Activated CD8-positive, alpha-beta T cell treated with anti-CD3 and anti-CD28 coated beads for 36 hours (primary cell): ENCODE results near the gene NAA80. TPM values are rescaled to one million over a fixed set of nuclear protein-coding genes. Genes with fewer than 3 reads are reported as not detected.

Experiments
- ATAC-seq: fragments of 200-7000 bp; cut with Tn5 transposase; one replicate; pipeline ENCODE4 v1.10.0; 2021; ENCODE audit warnings: mild to moderate bottlenecking, moderate library complexity
- CTCF ChIA-PET: fragments of 350-600 bp; sonication (Branson Sonifier 250); formaldehyde crosslinking; loops from one replicate; lab custom pipeline; 2021; ENCODE audit warnings: antibody characterized with exemption; lab: Charles Lee
- POLR2A ChIA-PET: fragments of 350-600 bp; sonication (Branson Sonifier 250); formaldehyde crosslinking; loops from one replicate; lab custom pipeline; 2021; ENCODE audit warnings: antibody characterized with exemption; lab: Charles Lee
- DNase-seq: peaks from one replicate; pipeline ENCODE4 v3.0.0-alpha.2; 2020
- H3K27ac Mint-ChIP-seq: one replicate; pipeline ENCODE4 v1.8.0; 2021; ENCODE audit warnings: mild to moderate bottlenecking, mixed read lengths
- H3K27me3 Mint-ChIP-seq: one replicate; pipeline ENCODE4 v1.8.0; 2021; ENCODE audit warnings: mixed read lengths
- H3K36me3 Mint-ChIP-seq: one replicate; pipeline ENCODE4 v1.8.0; 2021; ENCODE audit warnings: low read depth, mixed read lengths
- H3K4me1 Mint-ChIP-seq: one replicate; pipeline ENCODE4 v1.8.0; 2021; ENCODE audit warnings: low read depth, mixed read lengths
- H3K4me3 Mint-ChIP-seq: one replicate; pipeline ENCODE4 v1.8.0; 2021; ENCODE audit warnings: mild to moderate bottlenecking, moderate library complexity, mixed read lengths
- H3K9me3 Mint-ChIP-seq: one replicate; pipeline ENCODE4 v1.8.0; 2021; ENCODE audit warnings: mixed read lengths
- CTCF ChIP-seq: fragments of 200-600 bp; IDR thresholded peaks from one replicate; pipeline ENCODE4 v1.8.0; 2022; ENCODE audit warnings: antibody characterized with exemption, mild to moderate bottlenecking
- intact Hi-C: fragments of 100-400 bp; cut with micrococcal nuclease; formaldehyde crosslinking; loops from one replicate; pipeline ENCODE4 v1.10.0; 2022
- total RNA-seq, 2 experiments: library from RNA; stranded (reverse); gene quantifications; one replicate each; pipeline ENCODE4 v1.2.3, GENCODE V29; 2021

Gene NAA80
- total RNA-seq, 2 experiments from 2014 or later, result 23.2 to 23.4 TPM

DNA sequence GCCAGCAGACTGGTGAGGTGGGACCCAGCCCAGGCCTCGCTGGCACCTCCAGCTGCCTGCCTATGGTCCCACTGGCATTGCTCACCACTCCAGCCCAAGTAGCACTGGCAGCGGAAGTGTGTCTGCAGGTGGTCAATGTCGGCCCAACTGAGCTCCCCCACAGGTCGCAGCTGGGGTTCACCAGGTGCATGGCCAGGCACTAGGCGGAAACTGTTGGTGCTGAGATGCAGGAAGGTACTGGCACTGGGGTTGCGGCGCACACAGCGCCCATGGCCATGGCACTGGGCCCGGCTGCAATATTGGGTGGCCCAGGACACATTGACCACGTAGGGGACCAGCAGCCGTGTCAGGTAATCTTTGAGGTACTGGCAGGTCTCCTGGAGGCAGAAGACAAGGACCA, 19.0 kb upstream of the NAA80 start:
- POLR2A ChIA-PET, result interaction anchor here (1.0 to 13.4 kb wide), 4 partner anchors 9 to 18 kb away, joined by 3 to 126 read pairs (median 4); partner anchors contain the start of genes RASSF1 and TUSC2
- no peak for ATAC-seq

GRCh38 chr3:50317300-50317699, 18.1 kb upstream of the NAA80 start:
- Mint-ChIP-seq H3K27me3 (no peaks in the 10 kb centered on the region), H3K4me3 (no peak overlapping the region), H3K27ac (no peak overlapping the region), H3K4me1 (peaks cover 36% of the 10 kb centered on the region), H3K36me3 (peaks cover 1% of the 10 kb centered on the region), H3K9me3 (no peaks in the 10 kb centered on the region)
- intact Hi-C loops, result no loop called here
- ATAC-seq, result no peak
- ChIA-PET POLR2A (interaction anchor here (0.9 to 13.4 kb wide), 3 partner anchors 11 to 167 kb away, joined by 3 to 126 read pairs (median 4); partner anchors contain the start of genes RASSF1 and TUSC2), CTCF (interaction anchor here (1.2 to 2.8 kb wide), 3 partner anchors 11 to 30 kb away, joined by 3 to 9 read pairs (median 3); partner anchors contain the start of gene TUSC2)
- no peak for DNase-seq
- TF ChIP-seq CTCF, result no peak

More for the DNA sequence above, 19.0 kb upstream of the NAA80 start:
- H3K9me3 Mint-ChIP-seq, result no peaks in the 10 kb centered on the region
- no peak overlapping the region for H3K4me3 Mint-ChIP-seq
- H3K27ac Mint-ChIP-seq, result no peak overlapping the region
- no peak for DNase-seq
- peaks cover 37% of the 10 kb centered on the region for H3K4me1 Mint-ChIP-seq
- H3K36me3 Mint-ChIP-seq, result peaks cover 1% of the 10 kb centered on the region
- CTCF ChIA-PET, result interaction anchor here (1.2 to 2.8 kb wide), 5 partner anchors 10 to 124 kb away, joined by 3 to 9 read pairs (median 5); partner anchors contain the start of genes HYAL3, NAA80 and TUSC2
- TF ChIP-seq CTCF, result no peak
- no peaks in the 10 kb centered on the region for H3K27me3 Mint-ChIP-seq
- intact Hi-C loops, result no loop called here

- TF ChIP-seq CTCF, result no peak
- intact Hi-C loops, result no loop called here
- peak; percentile 65 for ATAC-seq
- H3K9me3 Mint-ChIP-seq, result no peaks in the 10 kb centered on the region
- ChIA-PET CTCF (interaction anchor here (1.2 to 2.8 kb wide), 2 partner anchors 11 to 30 kb away, joined by 3 to 9 read pairs; partner anchors contain the start of gene TUSC2), POLR2A (interaction anchor here (13.4 kb wide), 1 partner anchor 19 kb away, joined by 126 read pairs; the partner anchor contains the start of gene RASSF1)
- H3K4me1 Mint-ChIP-seq, result peaks cover 34% of the 10 kb centered on the region
- peak overlapping the region; percentile 82 for H3K27ac Mint-ChIP-seq
- no peak overlapping the region for H3K4me3 Mint-ChIP-seq
- DNase-seq, result peak; percentile 80
- peaks cover 1% of the 10 kb centered on the region for H3K36me3 Mint-ChIP-seq
- H3K27me3 Mint-ChIP-seq, result no peaks in the 10 kb centered on the region
Measured at GRCh38 chr3:50316657-50317242, 17.5 kb upstream of the NAA80 start.

DNA sequence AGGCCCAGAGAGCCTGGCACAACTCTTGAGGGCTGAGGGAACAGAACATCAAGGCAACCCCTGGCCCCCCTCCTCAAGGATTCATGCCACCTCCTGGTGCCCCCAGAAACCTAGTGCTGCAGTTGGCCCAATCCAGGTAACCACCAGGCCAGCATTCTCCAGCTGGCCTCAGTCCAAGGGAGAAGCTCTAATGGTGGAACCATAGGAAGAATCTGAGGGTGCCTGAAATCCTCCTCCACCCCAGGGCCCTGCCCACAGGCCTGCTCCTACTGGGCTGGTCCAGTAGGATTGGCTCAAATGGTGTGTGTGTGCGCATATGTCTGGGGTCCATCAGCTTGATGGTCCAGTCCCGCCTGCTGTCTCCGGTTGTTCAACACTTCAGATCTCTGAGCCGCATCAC, 15.6 kb upstream of the NAA80 start:
- Mint-ChIP-seq H3K4me1 (peaks cover 29% of the 10 kb centered on the region), H3K36me3 (peaks cover 2% of the 10 kb centered on the region)

More for the DNA sequence above, 15.6 kb upstream of the NAA80 start:
- intact Hi-C loops, result no loop called here
- ChIA-PET POLR2A (interaction anchor here (0.7 to 13.4 kb wide), 3 partner anchors 8 to 22 kb away, joined by 3 to 126 read pairs (median 4); partner anchors contain the start of genes IFRD2 and RASSF1), CTCF (interaction anchor here (1.1 to 2.9 kb wide), 6 partner anchors 9 to 55 kb away, joined by 3 to 12 read pairs (median 3); partner anchors contain the start of genes HYAL3 and NAA80)
- TF ChIP-seq CTCF, result no peak
- Mint-ChIP-seq H3K4me3 (no peak overlapping the region), H3K27me3 (no peaks in the 10 kb centered on the region), H3K9me3 (peaks cover under 1% of the 10 kb centered on the region), H3K27ac (no peak overlapping the region)
- ATAC-seq (no peak), DNase-seq (no peak)
